Testis (tissue), 2 donors: Measurements from ENCODE around the gene GFM1.

ENCODE experiments used
- POLR2A ChIP-seq: fragments of 450-650 bp; IDR thresholded peaks from one replicate; pipeline ENCODE4 v1.6.1; 2017; ENCODE audit warnings: antibody characterized with exemption, mild to moderate bottlenecking, moderate library complexity
- TF ChIP-seq, protein P1 (sequence below), 3 experiments: fragments of 450-650 bp in 2 of 3; fragments of 200-600 bp in 1 of 3; sonication (generic) in 1 of 3; IDR thresholded peaks; one replicate each; pipeline ENCODE4 v1.5.1; 2016 to 2019; ENCODE audit warnings: antibody characterized with exemption in 3 of 3, mild to moderate bottlenecking in 2 of 3, moderate library complexity in 1 of 3

DNA sequence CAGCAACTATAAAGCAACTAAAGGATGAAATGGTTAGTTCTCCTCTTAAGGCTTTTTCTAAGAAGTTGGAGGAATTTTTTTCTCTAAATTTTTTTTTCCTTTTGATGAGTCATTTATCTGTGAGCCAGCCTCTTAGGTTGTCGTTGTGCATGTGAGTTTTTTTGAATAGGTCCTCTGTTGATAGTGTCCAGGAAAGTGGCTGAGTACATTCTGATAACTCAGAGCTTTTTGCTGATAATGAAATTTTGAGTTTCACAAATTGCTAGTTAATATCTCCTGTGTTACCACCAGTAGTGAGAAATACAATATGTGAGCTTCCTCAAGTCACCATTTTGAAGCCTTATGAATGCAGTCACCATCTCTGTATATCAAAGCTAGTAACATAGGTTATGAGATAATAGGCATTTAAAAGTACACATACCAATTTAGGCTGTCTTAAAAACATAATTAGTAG lies 35.2 kb downstream of the GFM1 start:
- TF ChIP-seq, protein P1, sequence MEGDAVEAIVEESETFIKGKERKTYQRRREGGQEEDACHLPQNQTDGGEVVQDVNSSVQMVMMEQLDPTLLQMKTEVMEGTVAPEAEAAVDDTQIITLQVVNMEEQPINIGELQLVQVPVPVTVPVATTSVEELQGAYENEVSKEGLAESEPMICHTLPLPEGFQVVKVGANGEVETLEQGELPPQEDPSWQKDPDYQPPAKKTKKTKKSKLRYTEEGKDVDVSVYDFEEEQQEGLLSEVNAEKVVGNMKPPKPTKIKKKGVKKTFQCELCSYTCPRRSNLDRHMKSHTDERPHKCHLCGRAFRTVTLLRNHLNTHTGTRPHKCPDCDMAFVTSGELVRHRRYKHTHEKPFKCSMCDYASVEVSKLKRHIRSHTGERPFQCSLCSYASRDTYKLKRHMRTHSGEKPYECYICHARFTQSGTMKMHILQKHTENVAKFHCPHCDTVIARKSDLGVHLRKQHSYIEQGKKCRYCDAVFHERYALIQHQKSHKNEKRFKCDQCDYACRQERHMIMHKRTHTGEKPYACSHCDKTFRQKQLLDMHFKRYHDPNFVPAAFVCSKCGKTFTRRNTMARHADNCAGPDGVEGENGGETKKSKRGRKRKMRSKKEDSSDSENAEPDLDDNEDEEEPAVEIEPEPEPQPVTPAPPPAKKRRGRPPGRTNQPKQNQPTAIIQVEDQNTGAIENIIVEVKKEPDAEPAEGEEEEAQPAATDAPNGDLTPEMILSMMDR (IDR thresholded peaks at IDR 0.05): no peak
- TF ChIP-seq POLR2A: no peak
